Left cardiac atrium (tissue), 4 donors: ENCODE data around the gene ENPP6. TPM values are rescaled to one million over a fixed set of nuclear protein-coding genes. Genes with fewer than 3 reads are reported as not detected.

Experiments used
- ATAC-seq, 2 donors: fragments of 200-7000 bp; cut with Tn5 transposase; one replicate each; pipeline ENCODE4 v1.9.1; 2020; ENCODE audit warnings: mild to moderate bottlenecking in 2 of 2, moderate library complexity in 2 of 2
- DNase-seq: peaks from one replicate; pipeline ENCODE4 v3.0.0-alpha.2; 2020
- intact Hi-C, 2 donors: fragments of 100-400 bp; cut with DNase I; formaldehyde crosslinking; loops; one replicate each; pipeline versions ENCODE4 v1.14.1 to v1.15.1; 2022 to 2023
- total RNA-seq, 2 donors: library from RNA; stranded (reverse); fragmentation: NEBNext Ultra II Directional; extraction: Animal tissue kit (Norgen Biotek cat#: 25700); gene quantifications; one replicate each; pipeline ENCODE4 v1.2.1, GENCODE V29; 2021
- donor health status: DM: no; HTN: yes; CAD: no.
- donor health status: DM: no; HTN: yes; CAD: no; lungs with severe emphysema.
- donor health status: DM: yes; HTN: yes; CAD: no.
- donor health status: Dilated cardiomyopathy.

The ENPP6 gene
- total RNA-seq, 2 donors from 2014 or later, result 0.06 to 0.10 TPM

DNA sequence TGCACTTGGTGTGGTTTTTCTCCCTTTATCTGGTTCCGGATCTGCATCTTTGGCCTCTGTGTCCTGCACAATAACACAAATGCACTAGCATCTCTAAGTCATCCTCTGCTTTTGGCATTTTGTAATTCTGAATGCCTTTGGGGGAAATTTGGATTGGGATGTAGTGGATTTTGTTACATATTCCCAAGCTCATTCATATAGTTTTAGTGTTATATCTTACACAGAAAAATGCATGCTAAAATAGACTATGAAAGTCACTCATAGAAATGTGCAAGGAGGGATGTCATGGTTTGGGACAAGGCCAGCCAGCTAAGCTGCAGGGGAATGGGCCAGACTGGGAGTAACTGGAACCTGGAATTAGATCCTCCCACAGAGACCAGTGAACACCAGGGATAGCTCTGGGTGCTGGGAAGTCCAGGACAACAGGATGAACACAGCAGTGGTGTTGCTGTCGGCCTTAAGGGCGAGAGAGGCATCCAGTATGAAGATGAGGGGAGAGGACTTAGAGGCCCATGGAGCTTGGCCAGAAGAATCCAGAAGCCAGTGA lies 20.1 kb downstream of the ENPP6 start:
- no peak for ATAC-seq

DNA sequence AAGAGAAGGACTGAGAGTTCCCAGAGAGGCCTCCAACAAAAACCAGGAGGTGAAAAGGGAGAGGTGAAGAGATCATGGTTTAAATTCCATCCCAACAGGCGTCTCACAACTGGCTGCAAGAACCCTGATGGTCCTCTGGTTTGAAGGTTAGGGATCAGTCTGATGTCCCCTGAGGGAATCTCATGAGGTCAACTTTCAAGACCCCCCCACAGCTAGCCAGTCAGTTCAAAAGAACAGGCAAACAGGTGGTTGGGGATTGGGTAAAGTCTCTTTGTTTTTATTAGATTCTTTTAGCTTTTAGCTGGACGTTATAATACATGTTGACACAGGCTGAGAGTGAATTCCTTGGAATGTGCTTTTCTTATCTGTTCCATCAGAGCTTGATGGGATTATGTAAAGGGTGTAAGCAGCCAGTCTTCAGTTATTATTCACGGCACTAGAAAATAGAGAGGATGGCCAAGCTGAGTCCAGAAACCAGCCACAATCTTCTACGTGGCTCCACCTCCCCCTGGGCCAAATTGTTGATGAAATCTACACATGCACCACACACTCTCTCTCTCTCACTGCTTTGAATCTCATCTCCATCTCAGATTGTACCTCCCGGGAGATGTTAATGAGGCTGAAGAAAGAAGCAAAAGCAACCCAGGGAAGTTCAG lies 20.8 kb downstream of the ENPP6 start:
- intact Hi-C loops, result no loop called here
- DNase-seq (no peak), ATAC-seq (no peak)

More for the DNA sequence above, 20.1 kb downstream of the ENPP6 start:
- no peak for DNase-seq
- intact Hi-C loops, result no loop called here

DNA sequence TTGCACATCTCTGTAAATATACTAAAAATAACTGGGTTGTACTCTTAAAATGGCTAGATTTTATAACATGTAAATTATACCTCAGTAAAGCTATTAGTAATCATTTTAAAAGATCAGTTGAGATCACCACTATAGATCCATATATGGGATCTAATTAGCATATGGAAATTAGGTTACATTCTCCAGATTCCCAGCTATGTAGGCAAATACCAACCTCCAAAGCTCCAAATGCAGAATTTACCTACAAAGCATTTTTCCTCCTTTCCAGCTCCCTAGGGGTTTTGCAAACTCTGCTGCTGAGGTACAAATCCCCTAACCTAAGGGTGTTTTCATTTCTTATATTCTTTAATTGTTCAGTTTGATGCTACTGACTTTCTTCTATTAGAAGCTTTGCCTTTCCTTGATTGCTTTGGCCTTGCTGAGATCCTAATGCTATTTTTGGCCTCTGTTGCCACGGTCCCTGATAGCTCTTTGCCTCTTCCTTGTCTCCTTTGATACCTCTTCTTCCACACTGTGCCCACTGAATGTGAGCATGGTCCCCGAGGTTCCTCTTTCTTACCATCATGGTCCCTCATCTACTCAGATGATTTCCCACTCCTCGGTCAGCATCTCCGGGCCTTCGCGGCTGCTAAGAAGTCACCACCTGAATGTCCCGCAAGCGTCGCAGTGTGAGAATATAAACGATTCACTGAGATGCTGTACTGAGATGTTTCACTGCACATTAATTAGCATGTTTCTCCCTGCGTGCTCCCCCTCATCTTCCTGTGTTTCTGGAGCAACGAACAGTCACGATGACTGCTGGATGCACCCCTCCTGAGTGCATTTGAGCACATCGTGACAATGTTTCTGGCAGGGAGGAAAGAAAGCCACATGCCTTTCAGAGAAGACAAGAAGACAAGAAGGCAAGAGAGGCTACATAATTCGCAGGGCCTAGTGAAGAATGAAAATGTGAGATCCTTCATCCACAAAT lies 23.8 kb downstream of the ENPP6 start:
- no peak for DNase-seq
- intact Hi-C loops, result no loop called here
- peak in 1 of 2 donors; percentile 39 for ATAC-seq

DNA sequence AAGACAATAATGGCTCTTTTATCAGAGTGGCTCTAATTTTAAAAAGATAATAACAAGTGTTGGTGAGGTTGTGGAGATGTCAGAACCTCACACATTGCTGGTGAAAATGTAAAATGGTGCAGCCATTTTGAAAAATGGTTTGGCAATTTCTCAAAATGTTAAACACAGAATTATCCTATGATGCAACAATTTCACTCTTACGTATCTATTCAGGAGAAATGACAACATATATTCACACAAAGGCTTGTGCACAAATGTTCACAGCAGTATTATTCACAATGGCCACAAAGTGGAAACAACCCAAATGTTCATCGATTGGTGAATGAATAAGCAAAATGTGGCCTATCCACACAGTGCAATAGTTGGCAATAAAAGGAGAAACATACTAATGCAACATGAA lies 24.7 kb downstream of the ENPP6 start:
- intact Hi-C loops, result no loop called here
- DNase-seq (no peak), ATAC-seq (no peak)

DNA sequence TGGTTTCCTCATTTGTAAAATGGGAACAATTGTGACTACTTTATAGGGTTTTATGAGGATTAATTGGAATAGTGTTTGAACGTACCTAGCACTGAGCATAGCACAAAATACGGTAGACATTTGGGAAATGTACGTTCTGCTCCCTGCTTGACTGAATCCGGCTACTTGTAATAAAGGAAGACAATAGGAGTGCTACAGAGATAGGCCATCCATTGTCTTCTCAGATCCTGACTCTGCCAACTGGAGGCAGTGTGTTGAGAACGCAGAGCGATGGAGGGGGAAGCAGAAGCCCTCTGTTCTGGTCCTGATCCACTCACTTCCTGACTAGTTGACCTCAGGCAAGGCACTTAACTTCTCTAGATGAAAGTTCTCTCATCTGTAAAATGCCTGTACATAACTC lies 26.4 kb downstream of the ENPP6 start:
- DNase-seq (no peak), ATAC-seq (no peak)
- intact Hi-C loops, result no loop called here

DNA sequence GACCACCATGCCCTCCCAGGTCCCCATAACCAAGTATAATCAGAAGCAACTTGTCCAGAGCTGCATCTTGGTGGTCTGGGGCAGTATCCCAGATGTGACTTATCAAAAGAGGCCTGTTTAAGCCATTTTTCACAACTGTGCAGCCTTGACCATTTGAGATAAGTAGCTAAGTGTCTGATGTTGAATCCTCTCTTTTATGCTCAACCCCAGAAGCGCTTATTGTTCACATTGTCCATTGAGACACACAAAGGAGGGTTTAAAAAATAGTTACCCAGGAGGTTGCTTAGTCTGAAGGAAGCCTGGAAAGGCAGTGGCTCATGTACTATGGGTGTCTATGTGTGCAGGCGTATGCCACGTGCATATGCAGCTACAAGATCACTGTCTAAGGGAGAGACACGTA lies 27.0 kb downstream of the ENPP6 start:
- ATAC-seq, result no peak
- intact Hi-C loops, result no loop called here
- no peak for DNase-seq

DNA sequence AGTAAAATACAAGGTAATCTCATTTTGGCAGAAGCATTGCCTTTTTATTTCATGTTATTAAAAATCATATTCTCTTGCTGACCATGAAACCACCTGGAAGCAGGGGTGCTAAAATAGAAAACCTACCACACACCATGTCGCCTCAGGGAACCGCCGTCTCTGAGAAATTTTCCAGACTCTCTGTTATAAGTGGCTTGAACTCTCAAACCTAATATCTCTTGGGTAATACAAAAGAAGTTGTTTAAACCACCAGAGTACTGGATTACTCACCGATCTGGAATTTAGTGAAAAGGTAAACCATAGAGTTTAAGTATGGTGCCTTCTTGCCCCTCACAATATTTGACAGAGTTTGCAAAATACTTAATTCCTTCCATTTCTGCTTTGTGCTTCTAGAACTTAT lies 27.7 kb downstream of the ENPP6 start:
- ATAC-seq (no peak), DNase-seq (no peak)
- intact Hi-C loops, result no loop called here

DNA sequence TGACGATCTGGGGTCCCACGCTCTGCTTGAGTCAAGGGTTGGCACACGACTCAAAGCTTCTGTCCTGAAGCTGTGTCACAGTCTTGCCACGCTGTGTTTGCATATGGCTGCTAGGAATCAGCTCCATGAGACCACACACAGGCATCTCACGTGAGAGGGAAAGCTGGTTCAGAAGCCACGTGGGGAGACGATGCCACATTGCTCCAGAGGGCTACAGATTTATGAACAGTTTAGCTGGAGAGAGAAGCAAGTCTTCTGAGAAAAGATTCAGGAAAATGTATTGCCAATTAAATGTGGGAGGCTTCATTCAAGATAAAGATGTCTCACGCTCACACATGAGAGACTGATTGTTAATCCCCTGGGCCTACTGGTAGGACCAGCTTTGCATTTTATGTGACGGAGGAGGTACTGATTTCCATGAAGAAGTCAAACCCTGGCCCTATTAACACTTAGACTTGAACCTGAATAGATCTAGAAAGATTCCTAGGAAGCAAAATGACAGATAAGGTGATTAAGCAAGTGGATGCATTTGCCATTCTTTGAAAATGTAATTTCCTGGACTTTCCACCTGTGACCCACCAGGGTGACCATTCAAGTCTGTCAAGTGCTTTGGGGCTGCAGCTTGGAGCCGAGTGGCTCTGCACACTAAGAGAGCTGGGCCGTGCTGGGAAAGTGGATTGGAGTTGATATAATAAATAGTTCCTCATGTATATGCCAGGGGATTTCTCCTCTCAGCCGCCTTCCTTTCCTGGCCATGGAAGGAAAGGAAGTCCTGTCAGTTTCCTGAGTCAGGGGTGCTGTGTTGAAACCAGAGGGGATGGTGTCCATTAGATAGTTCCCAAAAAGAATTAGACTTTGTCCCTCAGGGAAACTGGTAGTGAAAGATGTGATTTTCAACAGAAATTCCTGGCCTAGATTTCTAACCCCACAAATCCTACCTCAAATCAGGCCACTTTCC lies 29.0 kb downstream of the ENPP6 start:
- intact Hi-C loops, result no loop called here
- ATAC-seq, result no peak
- no peak for DNase-seq

DNA sequence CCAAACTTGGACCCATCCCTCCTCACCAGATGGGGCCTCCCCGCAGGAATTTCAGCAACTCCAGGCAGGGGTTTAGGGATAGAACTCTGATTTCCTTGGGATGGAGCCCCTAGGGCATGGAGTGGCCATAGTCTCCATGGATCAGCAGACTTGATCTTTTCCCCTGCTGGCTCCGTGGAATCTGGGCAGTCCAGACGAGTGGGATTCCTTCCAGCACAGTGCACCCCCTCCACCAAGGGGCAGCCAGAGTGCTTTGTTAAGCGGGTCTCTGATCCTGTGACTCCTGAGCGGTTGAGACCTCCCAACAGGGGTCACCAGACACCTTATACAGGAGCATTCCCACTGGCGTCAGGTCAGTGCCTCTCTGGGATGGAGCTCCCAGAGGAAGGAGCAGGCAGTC lies 40.4 kb downstream of the ENPP6 start:
- no peak for ATAC-seq
- intact Hi-C loops, result no loop called here

DNA sequence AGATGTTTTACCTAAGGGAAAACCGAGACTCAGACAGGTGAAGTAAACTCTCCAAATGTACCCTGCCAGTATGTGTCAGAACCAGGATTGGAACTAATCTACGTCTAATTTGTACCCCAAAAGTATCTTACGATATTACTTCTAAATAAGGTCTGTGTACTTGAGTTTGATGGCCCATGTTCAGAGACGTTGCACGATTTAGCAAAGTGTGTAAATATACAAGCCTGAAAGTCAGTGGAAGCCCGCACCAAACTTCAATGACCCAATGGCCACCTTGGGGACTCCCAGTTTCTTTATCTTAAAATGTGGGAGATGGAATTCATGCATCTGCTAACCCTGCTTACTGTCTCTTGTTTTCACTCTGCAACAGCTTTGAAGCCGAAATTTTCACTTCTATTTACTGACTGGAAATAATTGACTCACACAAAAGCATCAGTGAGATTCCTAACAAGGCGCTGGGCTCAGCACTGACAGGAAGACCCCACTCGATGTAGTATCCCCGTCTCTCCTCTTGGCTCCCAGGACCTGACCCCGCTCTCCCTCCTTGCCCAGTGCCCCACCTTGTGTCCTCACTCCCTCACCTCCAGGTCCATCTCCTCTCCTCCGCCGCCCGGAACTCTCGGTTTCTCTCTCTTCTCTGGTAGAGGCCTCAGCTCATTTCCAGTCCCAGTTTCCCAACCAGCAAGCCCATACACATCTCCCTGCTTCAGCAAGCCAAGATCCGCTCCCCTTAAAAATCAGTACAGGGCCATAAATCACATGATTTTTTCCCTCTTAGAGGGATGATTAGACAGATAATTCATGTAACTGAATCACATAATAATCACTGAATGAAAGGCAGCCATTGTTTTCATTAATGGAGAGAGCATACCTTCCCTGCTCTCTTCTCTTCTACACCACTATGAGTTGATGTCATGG lies 42.8 kb downstream of the ENPP6 start:
- ATAC-seq (no peak), DNase-seq (no peak)
- intact Hi-C loops, result no loop called here

More for the DNA sequence above, 40.4 kb downstream of the ENPP6 start:
- no peak for DNase-seq

DNA sequence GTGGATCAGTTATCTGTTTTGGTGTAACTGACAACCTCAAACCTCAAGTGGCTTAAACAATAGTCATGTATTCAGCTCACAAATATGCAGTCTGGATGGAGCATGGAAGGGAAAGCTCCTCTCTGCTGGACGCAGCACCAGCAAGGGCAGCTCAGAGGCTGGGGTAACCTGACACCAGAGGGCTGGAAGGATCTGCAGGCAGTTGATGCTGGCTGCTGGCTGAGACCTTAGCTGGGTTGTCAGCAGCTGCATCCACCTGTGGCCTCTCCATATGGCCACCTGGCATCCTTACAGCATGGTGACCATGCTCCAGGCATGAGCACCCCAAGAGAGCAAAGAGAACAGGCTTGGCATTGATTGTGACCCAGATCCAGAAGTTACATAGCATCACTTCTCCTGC lies 46.7 kb downstream of the ENPP6 start:
- DNase-seq (no peak), ATAC-seq (peak in 1 of 2 donors; percentile 65)
- intact Hi-C loops, result no loop called here

DNA sequence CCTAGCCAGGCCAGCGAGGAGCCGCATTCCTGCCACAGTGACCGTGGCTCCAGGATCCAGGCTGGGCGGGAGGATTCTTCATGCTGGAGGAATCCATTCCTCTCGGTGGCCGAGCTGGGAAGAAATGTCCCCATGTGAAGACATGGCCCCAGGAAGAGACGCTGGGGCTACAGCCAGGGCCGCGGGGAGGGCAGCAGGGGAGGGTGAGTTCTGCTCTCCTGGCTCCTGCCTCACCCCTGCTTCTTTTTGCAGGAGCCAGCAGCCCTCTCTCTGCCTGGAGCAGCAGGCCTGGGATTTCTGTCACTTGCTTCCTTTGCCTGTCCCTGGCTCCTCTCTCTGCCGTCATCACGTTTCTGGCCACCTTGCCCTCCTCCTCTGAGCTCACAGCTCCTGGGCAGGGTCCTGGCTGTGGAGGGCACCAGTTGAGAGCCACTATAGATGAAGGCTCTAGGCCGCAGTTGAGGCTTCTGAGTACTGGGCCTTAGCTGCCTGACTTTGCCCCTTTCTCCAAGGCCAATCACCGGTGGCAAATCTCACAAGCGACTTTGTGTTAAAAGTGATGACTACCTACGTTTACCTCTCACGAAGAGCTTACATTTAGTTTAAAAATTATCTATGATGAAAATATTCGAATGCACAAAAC lies 48.3 kb downstream of the ENPP6 start:
- ATAC-seq (no peak), DNase-seq (no peak)
- intact Hi-C loops, result loop anchor here (5.0 to 10.0 kb wide), 2 partner anchors 332 to 445 kb away; no protein-coding TSS in a partner anchor

DNA sequence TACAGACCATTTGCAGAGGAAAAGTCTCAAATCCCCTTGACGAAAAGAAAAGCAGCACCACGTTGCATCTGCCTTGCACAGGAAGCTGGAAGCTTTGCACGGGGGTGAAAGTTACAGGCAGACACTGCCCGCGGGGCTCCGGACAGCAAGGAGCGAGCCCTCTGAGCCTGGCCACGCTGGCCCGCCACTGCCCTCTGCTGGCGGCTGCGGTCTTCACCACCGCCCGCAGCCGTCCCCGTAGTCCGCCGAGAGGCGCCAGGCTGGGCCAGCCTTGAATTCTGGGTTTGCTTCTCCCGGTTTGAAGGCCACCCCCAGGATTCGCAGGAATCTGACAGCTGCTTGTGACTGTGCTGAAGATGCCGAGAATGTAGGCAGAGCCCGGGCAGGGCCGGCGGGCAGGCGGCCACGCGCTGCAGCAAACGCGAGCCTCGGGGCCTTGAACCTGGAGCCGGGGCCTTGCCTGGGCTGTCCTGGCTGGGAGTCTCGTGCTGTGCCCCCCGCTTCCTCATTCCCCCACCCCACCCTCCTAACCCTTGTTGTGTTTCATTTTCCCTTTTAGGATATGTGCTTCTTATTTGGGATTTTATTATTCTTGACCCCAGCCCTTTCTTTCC lies 49.2 kb downstream of the ENPP6 start:
- peak; percentile 97 to 98 for ATAC-seq
- DNase-seq, result peak; percentile 77
- intact Hi-C loops, result loop anchor here (1.0 to 10.0 kb wide), 3 partner anchors 328 to 444 kb away; no protein-coding TSS in a partner anchor

DNA sequence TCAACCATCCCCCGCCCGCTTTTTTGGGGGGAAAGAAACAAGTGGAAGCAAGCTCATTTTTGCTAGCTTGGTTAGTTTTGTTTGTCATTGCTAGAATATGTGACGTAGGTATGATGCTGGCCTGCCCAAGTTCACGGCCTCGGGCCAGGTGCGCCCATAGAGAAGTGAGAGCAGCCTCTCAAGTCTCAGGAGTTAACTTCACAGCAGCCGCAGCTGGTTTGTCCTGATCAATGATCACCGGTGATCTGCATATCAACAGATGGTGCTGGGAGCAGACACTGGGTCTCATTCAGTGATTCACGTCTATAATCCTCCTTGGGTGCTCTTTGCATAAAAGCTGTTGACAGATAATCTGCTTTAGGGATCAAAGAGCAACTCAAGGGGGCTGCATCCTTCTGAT lies 50.1 kb downstream of the ENPP6 start:
- DNase-seq (no peak), ATAC-seq (no peak)
- intact Hi-C loops, result loop anchor here (5.0 to 10.0 kb wide), 2 partner anchors 330 to 443 kb away; no protein-coding TSS in a partner anchor

DNA sequence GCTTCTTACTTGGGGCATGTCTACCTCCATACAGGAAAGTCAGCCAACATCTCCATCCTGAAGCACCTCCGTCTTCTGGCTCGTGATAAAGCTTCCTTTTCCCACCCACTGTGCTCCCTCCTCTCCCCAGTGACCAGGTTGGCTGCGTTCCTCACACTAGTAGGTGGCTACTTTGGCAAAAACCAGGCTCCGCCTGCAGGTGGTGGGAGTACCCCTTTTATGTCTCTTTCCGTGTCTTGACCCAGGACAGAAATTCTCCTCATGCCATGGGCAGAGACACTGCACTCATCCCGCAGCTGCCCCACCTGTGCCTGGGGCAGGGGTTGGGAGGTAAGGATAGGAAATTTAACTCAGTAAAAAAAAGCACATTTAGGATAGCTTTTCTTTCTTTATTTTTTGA lies 50.9 kb downstream of the ENPP6 start:
- no peak for ATAC-seq
- intact Hi-C loops, result loop anchor here (5.0 to 10.0 kb wide), 2 partner anchors 329 to 442 kb away; no protein-coding TSS in a partner anchor
- no peak for DNase-seq

DNA sequence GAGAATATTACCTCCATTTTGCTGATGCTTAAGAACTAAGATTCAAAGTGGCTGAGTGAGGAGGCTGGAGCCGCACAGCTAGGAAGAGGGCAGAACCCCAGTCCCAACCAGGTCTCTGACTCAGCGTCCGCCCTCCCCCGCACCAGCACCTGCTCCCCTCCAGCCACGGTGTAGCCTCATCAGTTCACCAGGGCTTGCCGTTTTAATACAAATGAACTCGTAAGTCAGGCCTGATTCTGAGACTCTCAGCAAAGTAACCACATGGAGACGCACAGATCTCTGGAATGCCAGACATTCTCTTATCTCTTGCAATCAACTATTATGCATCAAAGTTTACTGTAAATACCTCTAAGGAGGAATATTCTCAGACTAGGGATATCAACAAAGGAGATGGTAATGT lies 52.4 kb downstream of the ENPP6 start:
- DNase-seq, result no peak
- ATAC-seq, result no peak
- intact Hi-C loops, result loop anchor here (5.0 to 10.0 kb wide), 2 partner anchors 328 to 440 kb away; no protein-coding TSS in a partner anchor

DNA sequence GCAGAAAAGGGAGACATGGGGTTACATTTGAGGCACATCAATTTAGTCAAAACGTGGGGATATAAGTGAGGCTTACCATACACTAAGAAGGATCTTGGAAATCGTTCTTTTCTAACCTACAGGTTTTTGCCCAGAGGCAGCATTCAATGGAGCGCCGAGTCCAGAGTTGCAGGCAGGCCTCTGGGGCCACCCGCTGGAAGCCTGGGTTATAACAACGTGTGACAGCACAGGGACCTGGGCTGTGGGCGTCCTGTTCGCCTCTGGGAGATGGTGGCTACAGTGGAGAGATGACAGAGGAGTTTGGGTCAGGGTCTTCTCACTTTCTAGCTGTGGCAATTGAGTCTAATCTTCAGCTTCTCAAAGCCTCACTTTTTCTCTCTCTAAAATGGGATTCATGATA lies 53.9 kb downstream of the ENPP6 start:
- ATAC-seq (peak; percentile 72 to 81), DNase-seq (peak; percentile 57)
- intact Hi-C loops, result loop anchor here in 1 of 2 donors (1.0 to 10.0 kb wide), 2 partner anchors 324 to 439 kb away; no protein-coding TSS in a partner anchor
